ENCODE measurements around the gene TAF1C.
"Not testable (repeated sequence)": the region's sequence is repeated elsewhere in the genome, so short reads cannot be mapped to it uniquely, and the experiment has no call there.

TAF1C gene

DNA sequence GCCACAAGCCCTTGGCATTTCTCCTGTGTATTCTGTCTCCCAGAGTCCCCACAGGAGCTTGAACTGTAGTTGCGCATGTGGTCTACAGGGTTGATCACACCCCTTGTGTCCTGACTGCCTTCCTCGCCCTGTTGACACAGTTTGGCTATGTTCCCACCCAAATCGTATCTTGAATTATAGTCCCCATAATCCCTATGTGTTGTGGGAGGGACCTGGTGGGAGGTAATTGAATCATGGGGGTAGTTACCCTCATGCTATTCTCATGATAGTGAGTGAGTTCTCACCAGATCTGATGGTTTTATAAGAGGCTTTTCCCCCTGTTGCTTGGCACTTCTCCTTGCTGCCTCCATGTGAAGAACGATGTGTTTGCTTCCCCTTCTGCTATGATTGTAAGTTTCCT is 25.3 kb upstream of the TAF1C start:
- no peak for DNase-seq (ENCODE audit: low spot score)

DNA sequence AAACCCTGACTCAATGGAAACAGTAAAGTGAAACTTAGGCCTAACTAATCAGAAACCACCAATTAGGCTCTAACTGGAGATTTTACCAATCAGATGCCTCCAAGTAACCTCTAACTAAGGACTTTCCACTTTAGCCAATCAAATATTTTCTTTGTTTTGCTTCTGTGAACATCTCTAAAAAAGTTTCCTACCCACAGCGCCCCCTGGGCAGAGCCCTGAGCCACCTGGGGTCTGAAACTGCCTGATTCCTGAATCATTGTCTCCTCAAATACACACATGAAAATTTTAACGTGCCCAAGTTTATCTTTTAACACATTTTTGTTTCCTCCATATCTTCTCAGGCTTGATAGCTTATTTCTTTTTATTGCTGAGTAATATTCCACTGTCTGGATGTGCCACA is 23.1 kb upstream of the TAF1C start:
- no peak for DNase-seq (ENCODE audit: low spot score)

DNA sequence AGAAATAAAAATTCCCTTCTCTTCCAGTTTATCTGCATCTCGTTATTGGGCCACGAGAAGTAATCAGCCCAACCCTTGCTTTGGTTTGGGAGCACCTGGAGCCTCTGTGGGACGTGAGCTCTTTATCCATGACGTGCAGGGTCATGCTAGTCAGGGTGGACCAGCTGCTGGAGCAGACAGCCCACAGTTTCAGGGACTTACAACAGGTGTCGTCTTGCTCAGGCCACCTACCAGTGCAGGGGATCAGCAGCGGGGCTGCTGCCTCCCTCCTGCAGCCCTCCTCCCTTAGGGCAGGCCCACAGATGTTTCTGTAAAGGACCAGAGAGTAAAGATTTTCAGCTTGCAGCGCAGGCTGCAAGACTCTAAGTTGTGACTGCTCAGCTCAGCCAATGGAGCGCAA is 21.0 kb upstream of the TAF1C start:
- DNase-seq (ENCODE audit: low spot score) = no peak

DNA sequence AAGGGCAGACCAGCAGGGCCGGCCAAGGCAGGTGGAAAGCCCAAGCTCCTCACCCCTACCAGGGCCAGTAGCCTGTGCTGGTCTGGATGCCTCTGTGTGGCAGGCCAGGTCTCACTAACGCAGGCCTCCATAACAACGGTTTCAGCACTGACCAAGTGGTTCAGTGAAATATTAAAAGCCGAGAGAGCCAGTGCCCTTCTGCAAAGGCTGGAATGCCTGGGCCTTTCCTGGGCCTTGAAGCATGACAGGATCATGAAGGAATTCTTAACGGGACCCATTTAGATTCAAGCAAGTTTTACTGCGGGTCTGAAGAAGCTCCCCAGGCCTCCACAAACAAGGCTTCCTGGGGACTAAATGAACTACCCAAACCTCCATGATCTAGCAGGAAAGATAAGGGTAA is 20.4 kb upstream of the TAF1C start:
- DNase-seq (ENCODE audit: low spot score) = no peak

DNA sequence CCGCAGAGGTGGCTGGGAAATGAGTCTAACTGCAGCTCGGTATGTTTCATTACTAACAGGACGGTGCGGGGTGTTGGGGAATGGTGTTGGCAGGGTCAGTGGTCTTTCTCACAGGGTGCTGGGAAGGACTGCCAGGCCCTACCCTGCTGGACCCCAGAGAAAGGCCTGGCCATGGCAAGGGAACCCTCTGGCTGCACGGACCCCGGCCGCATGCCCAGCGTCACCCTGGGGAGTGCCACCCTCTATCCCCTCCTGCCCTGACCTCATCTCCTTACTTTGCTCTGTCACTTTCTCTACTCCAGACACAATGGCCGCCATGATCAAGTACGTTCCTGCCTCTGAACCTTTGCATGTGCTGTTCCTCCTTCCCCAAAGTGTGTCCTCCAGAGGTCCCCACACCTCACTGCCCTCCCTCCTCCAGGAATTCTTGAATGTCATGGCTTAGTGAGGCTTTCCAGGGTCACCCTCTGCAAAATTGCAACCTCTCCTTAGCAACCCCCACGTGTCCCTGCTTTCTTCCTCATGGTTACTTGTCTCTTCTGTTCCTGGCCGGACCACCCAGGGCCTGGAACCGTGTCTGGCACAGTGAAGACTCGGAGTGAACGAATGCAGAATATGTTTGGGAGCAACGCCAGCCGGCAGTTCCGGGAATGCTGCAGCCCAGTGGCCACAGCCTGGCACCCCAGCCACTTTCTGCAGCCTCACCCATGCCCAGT is 19.3 kb upstream of the TAF1C start:
- DNase-seq (ENCODE audit: low spot score) = no peak

DNA sequence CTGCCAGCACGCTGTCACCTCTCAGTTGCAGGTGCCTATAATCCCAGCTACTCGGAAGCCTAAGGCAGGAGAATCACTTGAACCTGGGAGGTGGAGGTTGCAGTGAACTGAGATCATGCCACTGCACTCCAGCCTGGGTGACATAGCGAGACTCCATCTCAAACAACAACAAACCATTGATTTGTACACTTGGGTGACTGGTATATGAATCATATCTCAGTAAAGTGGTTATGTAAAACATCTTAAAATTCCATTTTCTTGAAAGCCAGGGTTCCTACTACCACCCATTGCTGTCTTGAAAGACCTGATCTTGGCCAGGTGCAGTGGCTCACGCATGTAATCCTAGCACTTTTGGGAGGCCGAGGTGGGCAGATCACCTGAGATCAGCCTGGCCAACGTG is 18.3 kb upstream of the TAF1C start:
- DNase-seq (ENCODE audit: low spot score) = not testable (repeated sequence)

DNA sequence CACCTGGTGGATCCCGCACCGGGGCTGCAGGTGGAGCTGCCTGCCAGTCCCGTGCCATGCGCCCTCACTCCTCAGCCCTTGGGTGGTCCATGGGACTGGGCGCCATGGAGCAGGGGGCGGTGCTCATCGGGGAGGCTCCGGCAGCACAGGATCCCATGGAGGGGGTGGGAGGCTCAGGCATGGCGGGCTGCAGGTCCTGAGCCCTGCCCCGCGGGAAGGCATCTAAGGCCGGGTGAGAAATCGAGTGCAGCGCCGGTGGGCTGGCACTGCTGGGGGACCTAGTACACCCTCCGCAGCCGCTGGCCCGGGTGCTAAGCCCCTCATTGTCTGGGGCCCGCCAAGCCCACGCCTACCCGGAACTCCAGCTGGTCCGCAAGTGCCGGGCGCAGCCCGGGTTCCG is 17.7 kb upstream of the TAF1C start:
- DNase-seq (ENCODE audit: low spot score) = not testable (repeated sequence)

DNA sequence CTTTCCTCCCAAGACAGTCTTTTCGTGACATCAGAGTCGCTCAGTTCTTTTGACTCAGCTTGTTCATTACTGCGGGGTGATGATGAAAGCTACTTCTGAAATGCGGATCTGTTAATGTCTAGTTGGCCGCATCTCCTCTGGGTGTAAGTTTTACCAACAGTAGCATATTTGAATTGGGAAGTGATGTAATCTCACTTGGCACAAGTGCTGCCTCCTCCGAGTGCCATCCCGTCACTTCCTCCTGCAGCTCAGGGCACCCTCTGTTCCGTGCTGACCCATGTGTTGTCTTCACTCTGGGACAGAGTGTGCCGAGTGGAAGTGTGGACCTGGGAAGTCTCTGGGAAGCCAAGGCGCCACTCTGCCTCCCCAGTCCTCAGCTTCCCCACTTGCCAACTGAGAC is 13.0 kb upstream of the TAF1C start:
- DNase-seq (ENCODE audit: low spot score) = no peak

DNA sequence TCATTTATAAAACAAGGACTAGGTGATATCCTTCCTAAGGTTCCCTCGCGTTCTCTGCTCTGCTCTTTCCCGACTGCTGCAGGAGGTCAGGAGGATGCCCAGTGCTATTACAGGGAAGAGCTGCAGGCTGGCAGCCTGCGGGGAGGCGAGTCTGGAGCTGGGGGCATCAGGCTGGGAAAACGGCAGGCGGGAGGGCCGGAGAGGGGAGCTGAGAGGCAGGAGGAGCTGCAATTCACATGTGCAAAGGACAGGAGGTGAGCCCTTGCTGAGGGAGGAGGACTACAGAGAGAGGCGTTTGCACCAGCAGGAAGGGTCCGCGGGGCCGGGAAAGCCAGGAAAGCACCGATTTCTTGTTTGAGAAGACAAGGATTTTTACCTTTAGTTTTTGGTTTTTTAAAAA is 12.2 kb upstream of the TAF1C start:
- no peak for DNase-seq (ENCODE audit: low spot score)

DNA sequence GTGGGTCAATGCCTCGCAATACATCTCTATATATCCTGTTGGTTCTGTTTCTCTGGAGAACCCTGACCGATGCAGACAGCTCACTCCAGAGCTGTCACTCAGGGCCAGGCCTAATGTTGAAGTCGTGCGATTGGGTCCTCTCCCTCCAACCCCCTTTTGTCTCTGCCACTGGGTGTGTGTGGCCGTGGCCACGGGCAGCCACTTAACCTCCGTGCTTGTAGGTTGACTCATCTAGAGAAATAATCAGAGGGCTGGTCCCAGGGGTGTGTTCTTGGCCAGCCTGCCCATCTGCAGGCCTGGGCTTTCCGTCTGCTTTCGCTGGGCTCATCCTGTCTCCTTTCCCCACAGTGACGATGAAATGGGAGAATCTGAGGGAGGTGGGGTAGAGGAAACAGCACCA is 11.5 kb upstream of the TAF1C start:
- peak; percentile 12 for DNase-seq (ENCODE audit: low spot score)

DNA sequence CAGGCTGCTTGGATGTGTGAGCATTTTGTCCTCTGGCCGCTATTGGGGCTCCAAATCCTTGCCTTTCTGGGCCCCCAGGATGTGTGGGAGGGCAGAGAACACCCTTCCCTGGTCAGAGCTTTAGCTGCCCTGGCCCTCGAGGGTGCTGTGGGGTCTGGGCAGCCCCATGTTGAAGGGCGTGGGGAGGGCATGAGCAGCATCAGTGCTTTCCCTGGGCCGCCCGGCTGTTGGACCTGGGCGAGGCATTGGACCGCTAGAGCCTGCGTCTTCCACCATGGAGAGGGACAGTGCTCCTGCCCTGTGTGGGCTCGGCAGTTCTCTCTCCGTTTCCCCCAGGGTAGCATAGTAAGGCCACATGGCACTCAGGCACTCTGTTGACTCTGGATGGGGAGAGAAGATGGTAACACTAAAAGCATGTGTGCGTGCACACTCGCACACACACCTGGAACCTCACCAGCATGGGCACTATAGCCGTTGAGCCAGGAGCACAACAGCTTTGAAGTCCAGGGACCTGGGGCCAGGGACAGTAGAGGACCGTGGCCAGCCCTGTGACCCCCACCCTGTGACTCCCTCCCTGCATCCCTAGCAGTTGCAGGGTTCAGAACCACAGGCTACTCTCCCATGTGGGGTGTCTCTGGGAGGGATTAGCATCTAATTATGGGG is 10.7 kb upstream of the TAF1C start:
- no peak for DNase-seq (ENCODE audit: low spot score)

DNA sequence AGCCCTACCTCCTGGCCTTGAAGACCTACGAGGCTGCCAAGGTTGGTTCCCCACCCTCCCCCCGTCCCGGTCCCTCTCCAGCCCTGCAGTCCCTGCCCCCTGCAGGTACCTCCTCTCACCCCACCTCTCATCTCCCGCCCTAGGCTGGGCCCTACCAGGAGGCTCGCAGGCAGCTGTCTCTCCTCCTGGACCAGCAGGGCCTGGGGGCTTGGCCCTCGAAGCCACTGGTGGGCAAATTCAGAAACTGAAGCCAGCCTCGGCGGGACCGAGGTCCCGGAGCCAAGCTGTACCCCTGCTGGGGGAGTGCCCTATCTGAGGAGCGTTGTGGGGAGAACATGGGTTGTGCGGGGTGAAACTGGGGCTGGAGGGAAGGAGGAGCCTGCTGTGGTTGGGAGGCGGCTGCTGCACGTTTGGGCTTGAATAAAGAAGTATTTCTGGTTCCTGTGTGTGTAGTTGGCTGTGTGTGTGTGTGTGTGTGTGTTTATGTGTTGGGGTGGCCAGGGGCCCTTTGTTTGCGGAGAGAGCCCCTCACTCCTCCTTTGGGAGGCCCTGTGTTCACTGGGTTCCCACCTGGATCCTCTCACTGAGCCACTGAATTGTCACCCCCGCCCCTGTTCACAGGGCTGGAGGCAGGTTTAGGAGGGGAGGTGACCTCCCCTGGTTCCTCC is 10.0 kb upstream of the TAF1C start:
- no peak for DNase-seq (ENCODE audit: low spot score)

DNA sequence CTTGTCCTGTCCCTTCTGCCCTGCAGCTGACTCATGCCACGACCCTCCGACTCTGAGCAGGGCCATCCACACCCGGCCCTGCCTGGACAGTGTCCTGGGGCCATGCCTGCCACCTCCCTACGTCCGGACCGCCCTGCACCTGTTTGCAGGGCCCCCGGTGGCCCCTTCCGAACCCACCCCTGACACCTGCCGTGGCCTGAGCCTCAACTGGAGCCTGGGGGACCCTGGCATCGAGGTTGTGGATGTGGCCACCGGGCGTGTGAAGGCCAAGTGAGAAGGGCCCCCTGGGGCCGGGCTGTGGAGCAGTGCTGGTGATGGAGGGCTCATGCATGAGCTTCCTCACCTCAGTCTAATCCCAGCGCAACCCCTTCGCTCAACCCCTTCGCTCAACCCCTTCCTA is 9.2 kb upstream of the TAF1C start:
- no peak for DNase-seq (ENCODE audit: low spot score)

DNA sequence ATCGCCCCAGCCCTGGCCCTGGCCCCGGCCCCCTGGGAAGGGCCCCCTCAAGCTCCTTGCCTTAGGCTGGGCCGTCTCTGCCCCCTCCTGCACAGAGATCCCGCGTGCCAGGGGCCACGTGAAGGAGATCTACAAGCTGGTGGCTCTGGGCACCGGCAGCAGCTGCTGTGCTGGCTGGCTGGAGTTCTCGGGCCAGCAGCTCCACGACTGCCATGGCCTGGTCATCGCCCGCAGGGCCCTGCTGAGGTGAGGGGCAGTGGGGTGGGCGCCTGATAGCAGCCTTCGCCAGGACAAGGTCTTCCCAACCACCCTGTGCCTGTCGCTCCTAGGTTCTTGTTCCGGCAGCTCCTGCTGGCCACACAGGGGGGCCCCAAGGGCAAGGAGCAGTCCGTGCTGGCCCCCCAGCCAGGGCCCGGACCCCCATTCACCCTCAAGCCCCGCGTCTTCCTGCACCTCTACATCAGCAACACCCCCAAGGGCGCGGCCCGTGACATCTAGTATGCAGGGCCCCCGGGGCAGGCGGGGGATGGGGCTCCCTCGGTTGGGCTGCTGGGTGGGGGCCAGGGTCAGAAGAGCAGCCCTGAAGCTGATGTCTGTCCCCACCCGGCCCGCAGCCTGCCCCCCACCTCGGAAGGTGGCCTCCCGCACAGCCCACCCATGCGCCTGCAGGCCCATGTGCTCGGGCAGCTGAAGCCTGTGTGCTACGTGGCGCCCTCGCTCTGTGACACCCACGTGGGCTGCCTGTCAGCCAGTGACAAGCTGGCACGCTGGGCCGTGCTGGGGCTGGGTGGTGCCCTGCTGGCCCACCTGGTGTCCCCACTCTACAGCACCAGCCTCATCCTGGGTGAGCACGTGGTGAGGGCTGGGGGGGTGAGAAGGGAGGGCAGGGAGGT is 8.6 kb upstream of the TAF1C start:
- DNase-seq (ENCODE audit: low spot score) = no peak

DNA sequence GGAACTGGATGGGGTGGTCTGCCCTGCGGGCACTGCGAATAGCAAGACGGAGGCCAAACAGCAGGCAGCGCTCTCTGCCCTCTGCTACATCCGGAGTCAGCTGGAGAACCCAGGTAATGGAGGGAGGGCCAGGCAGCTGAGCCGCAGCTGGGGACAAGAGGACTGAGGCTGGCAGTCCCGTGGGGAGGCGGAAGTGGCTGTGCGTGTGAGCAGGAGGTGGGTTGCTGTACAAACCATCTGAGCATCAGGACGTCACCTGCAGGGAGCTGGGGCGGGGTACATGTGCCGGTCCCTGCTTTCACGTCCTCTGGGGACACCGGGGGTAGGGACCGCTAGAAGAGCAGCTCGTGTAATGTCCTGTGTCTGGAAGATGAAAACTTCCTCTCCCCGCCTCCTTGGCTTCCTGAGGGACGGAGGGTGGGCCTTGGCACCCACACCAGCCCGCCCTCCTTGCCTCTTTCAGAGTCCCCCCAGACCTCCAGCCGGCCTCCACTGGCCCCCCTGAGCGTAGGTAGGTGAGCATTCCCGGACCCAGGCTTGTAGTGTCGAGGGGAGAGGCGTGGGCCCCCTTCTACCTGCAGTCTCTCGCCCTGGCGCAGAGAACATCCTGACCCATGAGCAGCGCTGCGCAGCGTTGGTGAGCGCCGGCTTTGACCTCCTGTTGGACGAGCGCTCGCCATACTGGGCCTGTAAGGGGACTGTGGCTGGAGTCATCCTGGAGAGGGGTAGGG is 7.8 kb upstream of the TAF1C start:
- no peak for DNase-seq (ENCODE audit: low spot score)

DNA sequence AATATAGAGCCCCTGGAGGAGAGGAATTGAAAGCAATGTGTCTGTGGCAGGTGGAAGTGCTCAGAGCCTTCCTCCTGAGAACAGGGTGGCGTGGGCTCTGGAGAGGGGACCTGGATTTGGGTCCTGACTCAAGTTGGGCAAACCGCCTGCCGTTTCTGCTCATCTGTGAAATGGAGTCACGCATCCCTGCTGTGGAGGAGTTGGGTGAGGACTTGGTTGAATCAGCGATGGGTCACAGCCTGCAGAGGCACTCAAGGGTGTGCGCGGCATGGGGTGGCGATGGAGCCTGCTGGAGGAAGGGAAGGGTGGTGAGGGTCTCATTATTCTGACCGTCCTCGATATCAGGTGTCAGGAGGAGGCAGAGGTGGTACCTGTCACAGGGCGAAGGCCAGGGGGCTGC is 7.2 kb upstream of the TAF1C start:
- no peak for DNase-seq (ENCODE audit: low spot score)

DNA sequence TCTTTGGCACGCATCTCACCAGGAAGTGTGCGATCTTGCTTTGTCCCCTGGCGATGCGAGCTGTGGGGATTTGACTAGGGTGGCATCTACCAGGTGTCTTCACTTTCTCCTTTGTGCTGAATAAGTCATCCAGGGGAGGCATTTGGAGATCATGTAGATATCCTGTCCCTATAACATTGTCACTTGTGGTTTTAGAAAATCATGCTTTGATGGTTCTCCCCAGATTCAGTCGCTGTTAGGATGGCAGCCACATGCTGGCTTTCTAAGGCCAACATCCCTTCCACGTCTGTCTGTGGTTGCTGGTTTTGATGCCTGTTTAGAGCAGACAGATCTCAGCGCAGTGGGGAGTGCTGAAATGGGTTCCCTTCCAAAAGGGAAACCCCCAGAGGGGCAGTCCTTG is 6.6 kb upstream of the TAF1C start:
- DNase-seq (ENCODE audit: low spot score) = no peak

DNA sequence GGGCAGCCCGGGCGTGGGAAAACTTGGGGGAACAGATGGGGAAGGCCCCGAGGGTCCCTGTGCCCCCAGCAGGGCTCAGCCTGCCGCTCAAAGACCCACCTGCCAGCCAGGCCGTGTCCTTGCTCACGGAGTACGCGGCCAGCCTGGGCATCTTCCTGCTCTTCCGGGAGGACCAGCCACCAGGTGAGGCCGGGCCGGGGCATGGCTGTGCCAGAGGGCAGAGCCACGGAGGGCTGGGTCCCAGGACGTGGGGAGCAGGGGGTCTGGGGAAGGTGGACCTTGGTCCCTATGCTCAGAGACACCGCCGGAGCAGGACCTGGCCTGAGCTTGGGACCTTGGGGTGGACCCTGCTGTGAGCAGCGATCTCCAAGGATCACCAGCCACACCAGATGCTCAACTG is 4.6 kb upstream of the TAF1C start:
- no peak for DNase-seq (ENCODE audit: low spot score)

DNA sequence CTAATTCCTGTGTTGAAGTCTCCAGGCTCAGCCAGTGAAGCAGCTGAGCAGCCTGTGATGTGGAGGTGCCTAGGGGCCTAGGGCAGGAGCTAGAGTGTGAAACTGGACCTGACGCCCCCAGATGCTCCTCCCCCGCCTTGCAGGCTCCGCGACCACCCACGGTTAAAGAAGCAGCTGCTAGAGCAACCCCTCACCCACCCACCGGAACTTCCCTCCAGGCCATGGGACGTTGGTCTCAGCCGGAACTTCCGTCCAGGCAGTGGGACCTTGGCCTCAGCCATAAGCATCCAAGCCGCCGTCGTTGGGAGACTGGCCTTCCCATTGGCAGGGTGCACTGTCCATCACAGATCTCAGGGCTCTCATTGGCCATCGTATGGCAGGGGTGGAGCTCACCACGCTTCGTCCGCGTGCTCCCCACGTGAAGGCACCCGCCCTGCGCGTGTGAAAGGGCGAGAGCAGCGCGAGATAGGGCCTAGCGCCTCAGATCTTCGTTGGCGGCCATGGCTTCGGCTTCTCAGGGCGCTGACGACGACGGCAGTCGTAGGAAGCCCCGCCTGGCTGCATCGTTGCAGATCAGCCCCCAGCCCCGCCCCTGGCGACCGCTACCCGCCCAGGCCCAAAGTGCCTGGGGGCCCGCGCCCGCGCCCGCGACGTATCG is 4.0 kb upstream of the TAF1C start, which contains the start of gene ADAD2:
TSS of gene ADAD2 (plus strand) at position 427 of the 658 bp plus-strand sequence. CDS start at position 501, 74 bp downstream.
- no peak for DNase-seq (ENCODE audit: low spot score)

DNA sequence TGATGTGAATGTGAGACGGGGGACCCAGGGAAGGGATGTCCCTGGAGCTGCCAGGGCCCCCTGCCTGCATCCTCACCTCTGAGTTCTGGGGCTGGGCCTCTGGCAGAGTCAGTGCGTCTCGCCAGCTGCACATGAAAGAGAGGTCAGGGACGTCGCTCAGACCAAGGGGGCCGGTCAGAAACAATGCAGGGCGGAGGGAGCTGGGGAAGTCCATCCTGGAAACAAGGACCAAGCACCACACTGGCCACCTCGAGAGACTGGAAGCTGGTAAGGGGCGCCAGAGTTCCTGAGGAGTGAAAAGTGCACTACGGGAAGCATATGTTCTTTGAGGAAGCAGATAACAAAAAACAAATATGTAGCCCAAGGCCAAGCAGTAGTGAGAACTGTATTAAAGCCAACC is 2.1 kb downstream of the TAF1C start:
- DNase-seq (ENCODE audit: low spot score) = no peak

DNA sequence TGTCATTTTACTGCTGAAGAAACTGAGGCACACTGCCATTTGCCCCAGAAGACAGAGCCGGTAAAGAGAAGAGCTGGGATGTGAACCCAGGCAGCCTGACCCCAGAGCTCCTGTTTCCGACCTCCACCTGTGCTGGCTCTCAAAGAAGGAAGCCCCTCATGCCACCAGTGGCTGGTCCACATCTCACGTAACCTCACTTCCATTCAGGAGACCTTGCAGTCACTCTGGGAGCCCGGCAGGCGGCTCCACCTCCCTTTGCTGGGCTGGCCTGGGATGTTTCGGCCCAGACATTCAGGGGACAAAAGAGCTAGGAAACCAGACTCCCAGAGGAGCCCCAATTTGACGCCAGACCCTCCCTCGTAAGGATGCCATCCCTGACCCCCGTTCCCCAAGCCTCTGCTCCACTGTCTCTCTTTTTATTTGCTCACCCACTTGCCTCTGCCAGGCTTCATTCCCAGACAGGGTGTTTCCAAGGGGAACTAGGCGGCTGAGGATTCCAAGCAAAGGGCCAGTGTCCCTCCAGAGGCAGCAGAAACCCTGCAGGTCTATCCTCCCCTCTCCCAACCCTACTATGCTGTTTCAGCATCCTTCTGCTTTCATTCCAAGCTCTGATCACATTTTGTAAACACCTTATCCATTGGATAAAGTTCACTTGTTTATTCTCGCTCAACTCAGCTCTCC is 2.8 kb downstream of the TAF1C start:
- DNase-seq (ENCODE audit: low spot score) = no peak

Data from LoVo (cell line).